ENCODE results near the gene TMEM253. TPM values are rescaled to one million over a fixed set of nuclear protein-coding genes. Genes with fewer than 3 reads are reported as not detected.

Gene TMEM253
- total and polyA plus RNA-seq, 2 experiments from 2014 or later: 4.9 to 5.4 TPM

DNA sequence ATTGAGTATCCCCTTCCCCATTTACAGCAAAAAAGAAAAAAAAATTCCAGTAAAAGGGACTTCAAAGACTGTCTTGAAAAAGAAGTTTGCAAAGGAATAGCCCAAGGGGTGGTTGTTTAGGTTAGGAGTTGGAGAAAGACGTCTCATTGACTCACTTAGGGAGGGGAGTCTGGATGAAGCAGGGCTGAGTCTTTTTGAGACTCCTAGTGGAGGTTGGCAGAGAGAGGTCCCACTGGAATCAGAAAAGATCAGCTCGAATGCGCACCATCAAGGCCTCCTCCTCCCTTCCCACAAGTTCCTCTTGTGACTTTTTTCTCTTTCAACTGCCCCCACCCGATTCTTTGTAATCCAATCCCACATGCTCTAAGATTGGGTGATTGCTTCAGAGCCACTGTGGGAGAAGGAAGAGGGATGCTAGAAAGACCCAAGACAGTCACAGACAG, 28.8 kb upstream of the TMEM253 start:
- no peaks in the 10 kb centered on the region for H3K9me2 ChIP-seq (replicated peaks; ENCODE audit: insufficient read depth)
- H3K4me1 ChIP-seq (ENCODE audit: insufficient read depth): peaks cover 16% of the 10 kb centered on the region
- H3K79me2 ChIP-seq: peaks cover 27% of the 10 kb centered on the region
- peak overlapping the region; percentile 46 for H2AFZ ChIP-seq
- peak overlapping the region; percentile 33 for H3K4me3 ChIP-seq
- peaks cover 5% of the 10 kb centered on the region for H4K20me1 ChIP-seq (ENCODE audit: insufficient read depth, poor library complexity, severe bottlenecking)
- H3K27ac ChIP-seq: peak overlapping the region; percentile 96
- no peak for TF ChIP-seq EZH2 (IDR thresholded peaks at IDR 0.05; ENCODE audit: borderline replicate concordance)
- TF ChIP-seq, protein P1, sequence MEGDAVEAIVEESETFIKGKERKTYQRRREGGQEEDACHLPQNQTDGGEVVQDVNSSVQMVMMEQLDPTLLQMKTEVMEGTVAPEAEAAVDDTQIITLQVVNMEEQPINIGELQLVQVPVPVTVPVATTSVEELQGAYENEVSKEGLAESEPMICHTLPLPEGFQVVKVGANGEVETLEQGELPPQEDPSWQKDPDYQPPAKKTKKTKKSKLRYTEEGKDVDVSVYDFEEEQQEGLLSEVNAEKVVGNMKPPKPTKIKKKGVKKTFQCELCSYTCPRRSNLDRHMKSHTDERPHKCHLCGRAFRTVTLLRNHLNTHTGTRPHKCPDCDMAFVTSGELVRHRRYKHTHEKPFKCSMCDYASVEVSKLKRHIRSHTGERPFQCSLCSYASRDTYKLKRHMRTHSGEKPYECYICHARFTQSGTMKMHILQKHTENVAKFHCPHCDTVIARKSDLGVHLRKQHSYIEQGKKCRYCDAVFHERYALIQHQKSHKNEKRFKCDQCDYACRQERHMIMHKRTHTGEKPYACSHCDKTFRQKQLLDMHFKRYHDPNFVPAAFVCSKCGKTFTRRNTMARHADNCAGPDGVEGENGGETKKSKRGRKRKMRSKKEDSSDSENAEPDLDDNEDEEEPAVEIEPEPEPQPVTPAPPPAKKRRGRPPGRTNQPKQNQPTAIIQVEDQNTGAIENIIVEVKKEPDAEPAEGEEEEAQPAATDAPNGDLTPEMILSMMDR (IDR thresholded peaks at IDR 0.05; ENCODE audit: poor library complexity): peak; percentile 5
- peak overlapping the region; percentile 92 for H3K4me2 ChIP-seq
- H3K27me3 ChIP-seq: no peaks in the 10 kb centered on the region
- WGBS (ENCODE audit: low lambda C conversion rate, missing lambda C conversion rate): 24% methylated on average over 4 of the region's 4 CpGs
- H3K36me3 ChIP-seq (replicated peaks; ENCODE audit: insufficient read depth, low read depth): no peaks in the 10 kb centered on the region
- H3K9me3 ChIP-seq (ENCODE audit: low read depth): no peaks in the 10 kb centered on the region
- DNase-seq (ENCODE audit: low spot score): peak; percentile 56

DNA sequence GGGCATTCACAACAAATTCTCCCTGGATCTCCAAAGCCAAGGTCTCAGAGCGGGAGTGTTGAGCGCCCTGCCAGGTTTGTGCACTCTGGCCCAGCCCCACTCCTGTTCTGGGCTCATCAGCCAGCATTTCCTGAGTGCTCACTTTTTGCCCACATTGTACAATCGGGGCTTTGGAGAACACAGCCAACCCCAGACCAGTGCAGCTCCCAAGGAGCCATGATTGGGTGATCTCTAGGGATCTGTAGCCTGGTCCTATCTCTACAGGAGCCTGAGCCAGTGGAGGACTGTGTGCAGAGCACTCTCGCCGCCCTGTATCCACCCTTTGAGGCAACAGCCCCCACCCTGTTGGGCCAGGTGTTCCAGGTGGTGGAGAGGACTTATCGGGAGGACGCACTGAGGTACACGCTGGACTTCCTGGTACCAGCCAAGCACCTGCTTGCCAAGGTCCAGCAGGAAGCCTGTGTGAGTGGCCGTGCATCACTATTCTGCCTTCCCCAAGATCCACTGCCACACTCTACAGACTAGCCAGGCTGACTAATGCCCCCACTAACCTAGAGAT, 28.0 kb upstream of the TMEM253 start:
- Histone ChIP-seq H3K4me1 (ENCODE audit: insufficient read depth) (peaks cover 16% of the 10 kb centered on the region), H3K9me2 (replicated peaks; ENCODE audit: insufficient read depth) (no peaks in the 10 kb centered on the region), H2AFZ (no peak overlapping the region), H3K4me3 (no peak overlapping the region), H4K20me1 (ENCODE audit: insufficient read depth, poor library complexity, severe bottlenecking) (peaks cover 5% of the 10 kb centered on the region), H3K9me3 (ENCODE audit: low read depth) (no peaks in the 10 kb centered on the region), H3K79me2 (peaks cover 27% of the 10 kb centered on the region), H3K4me2 (peak overlapping the region; percentile 92), H3K36me3 (replicated peaks; ENCODE audit: insufficient read depth, low read depth) (no peaks in the 10 kb centered on the region), H3K27ac (peak overlapping the region; percentile 96), H3K27me3 (no peaks in the 10 kb centered on the region)
- TF ChIP-seq EZH2phosphoT487 (IDR thresholded peaks at IDR 0.05; ENCODE audit: low read depth, severe bottlenecking, unreplicated experiment) (no peak), EZH2 (IDR thresholded peaks at IDR 0.05; ENCODE audit: borderline replicate concordance) (no peak)
- TF ChIP-seq, protein P1 (IDR thresholded peaks at IDR 0.05; ENCODE audit: poor library complexity): no peak
- DNase-seq (ENCODE audit: low spot score): no peak
- WGBS (ENCODE audit: low lambda C conversion rate, missing lambda C conversion rate): 96% methylated on average over 9 of the region's 9 CpGs

DNA sequence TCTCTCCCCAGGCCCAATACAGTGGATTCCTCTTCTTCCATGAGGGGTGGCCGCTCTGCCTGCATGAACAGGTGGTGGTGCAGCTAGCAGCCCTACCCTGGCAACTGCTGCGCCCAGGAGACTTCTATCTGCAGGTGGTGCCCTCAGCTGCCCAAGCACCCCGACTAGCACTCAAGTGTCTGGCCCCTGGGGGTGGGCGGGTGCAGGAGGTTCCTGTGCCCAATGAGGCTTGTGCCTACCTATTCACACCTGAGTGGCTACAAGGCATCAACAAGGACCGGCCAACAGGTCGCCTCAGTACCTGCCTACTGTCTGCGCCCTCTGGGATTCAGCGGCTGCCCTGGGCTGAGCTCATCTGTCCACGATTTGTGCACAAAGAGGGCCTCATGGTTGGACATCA, 26.9 kb upstream of the TMEM253 start:
- H3K79me2 ChIP-seq: peaks cover 27% of the 10 kb centered on the region
- H3K9me2 ChIP-seq (replicated peaks; ENCODE audit: insufficient read depth): no peaks in the 10 kb centered on the region
- H3K27ac ChIP-seq: no peak overlapping the region
- WGBS (ENCODE audit: low lambda C conversion rate, missing lambda C conversion rate): 97% methylated on average over 9 of the region's 9 CpGs
- H4K20me1 ChIP-seq (ENCODE audit: insufficient read depth, poor library complexity, severe bottlenecking): peaks cover 5% of the 10 kb centered on the region
- no peak overlapping the region for H3K4me2 ChIP-seq
- no peak for TF ChIP-seq EZH2phosphoT487 (IDR thresholded peaks at IDR 0.05; ENCODE audit: low read depth, severe bottlenecking, unreplicated experiment)
- TF ChIP-seq EZH2 (IDR thresholded peaks at IDR 0.05; ENCODE audit: borderline replicate concordance): no peak
- TF ChIP-seq, protein P1 (IDR thresholded peaks at IDR 0.05; ENCODE audit: poor library complexity): no peak
- no peaks in the 10 kb centered on the region for H3K36me3 ChIP-seq (replicated peaks; ENCODE audit: insufficient read depth, low read depth)
- H3K4me3 ChIP-seq: no peak overlapping the region
- H3K27me3 ChIP-seq: no peaks in the 10 kb centered on the region
- no peak for DNase-seq (ENCODE audit: low spot score)
- H3K4me1 ChIP-seq (ENCODE audit: insufficient read depth): peaks cover 16% of the 10 kb centered on the region
- H2AFZ ChIP-seq: no peak overlapping the region
- H3K9me3 ChIP-seq (ENCODE audit: low read depth): no peaks in the 10 kb centered on the region

Measured in hepatocyte (in vitro differentiated cells).